Astrocyte of the cerebellum (primary cell): ENCODE measurements around the gene ZNF154.

Experiments
- DNase-seq: peaks from one replicate; pipeline ENCODE4 v3.0.0-alpha.2; 2011; ENCODE audit warnings: low read depth
- H3K4me3 ChIP-seq: 2 replicates; pipeline ENCODE4 v1.5.1; 2011; ENCODE audit warnings: mild to moderate bottlenecking, low read depth, low read length, moderate library complexity
- CTCF ChIP-seq: IDR thresholded peaks from 2 replicates; pipeline ENCODE4 v1.5.1; 2012; ENCODE audit warnings: low read length, low read depth, moderate library complexity, mild to moderate bottlenecking; ENCODE audit errors: missing control alignments
- in situ Hi-C: cut with HindIII; loops from 2 replicates; pipeline ENCODE4 v1.10.0; 2017; ENCODE audit warnings: low sequenced_read_pairs

The ZNF154 gene

DNA sequence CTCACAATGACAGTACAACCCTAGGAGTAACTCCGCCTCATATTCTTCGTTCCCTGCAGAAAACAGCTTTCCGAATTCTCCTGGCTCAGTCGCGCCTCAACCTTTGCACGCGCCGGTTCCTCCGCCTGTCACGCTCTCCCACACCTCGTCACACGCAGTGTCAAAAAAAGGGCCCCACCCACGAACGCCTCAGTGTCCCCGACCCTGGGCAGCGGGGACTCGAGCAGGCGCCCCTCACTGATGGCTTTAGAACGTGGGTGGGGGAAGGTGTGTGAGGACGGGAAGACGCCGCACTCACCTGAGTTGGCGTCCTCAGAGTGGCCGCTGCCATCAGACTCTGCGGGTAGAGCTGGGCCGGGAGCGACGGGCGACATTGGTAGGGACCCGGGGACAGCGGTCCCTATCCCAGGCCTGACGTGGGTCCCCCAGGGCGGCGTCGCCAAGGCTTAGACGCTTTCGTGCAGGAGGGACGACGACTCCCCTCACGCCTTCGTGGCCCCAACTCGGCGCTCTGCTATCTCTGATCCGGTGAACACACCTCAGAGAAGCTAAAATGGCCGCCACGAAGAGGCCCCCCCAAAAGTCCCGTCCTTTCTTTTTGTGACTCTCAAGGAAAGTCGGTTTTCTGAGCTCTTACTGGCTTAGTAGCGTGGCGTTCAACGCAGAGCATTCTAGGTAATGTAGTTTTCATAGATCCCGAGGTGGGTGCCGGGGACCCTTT lies at the start of gene ZNF154:
ZNF154 (minus strand) TSS at position 564 of the 721 bp plus-strand sequence; CDS start at position 331, 233 bp downstream.
- in situ Hi-C loops, result no loop called here
- peak; percentile 51 for DNase-seq
- no peak for TF ChIP-seq CTCF
- peak within 1 kb of the TSS; percentile 74 for H3K4me3 ChIP-seq

- H3K4me3 ChIP-seq, result no peak overlapping the region
- in situ Hi-C loops, result no loop called here
- no peak for DNase-seq
- no peak for TF ChIP-seq CTCF
These were observed 48.9 kb upstream of the ZNF154 start for GRCh38 chr19:57757941-57758340.

GRCh38 chr19:57755031-57755430 lies 46.0 kb upstream of the ZNF154 start:
- in situ Hi-C loops, result no loop called here
- TF ChIP-seq CTCF, result no peak
- DNase-seq, result no peak
- H3K4me3 ChIP-seq, result no peak overlapping the region

DNA sequence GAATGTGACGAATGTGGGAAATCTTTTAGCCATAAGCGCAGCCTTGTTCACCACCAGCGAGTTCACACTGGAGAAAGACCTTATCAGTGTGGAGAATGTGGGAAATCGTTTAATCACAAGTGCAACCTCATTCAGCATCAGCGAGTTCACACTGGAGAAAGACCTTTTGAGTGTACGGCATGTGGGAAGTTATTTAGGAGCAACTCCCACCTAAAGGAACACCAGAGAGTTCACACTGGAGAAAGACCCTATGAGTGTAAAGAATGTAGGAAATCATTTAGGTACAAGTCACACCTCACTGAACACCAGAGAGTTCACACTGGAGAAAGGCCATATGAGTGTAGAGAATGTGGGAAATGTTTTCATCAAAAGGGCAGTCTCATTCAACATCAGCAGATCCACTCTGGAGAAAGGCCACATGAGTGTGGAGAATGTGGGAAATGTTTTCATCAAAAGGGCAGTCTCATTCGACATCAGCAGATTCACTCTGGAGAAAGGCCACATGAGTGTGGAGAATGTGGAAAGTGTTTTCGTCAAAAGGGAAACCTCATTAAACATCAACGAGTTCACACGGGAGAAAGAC lies 45.2 kb upstream of the ZNF154 start:
- in situ Hi-C loops, result no loop called here
- TF ChIP-seq CTCF, result no peak
- H3K4me3 ChIP-seq, result no peak overlapping the region
- DNase-seq, result no peak

- no peak for TF ChIP-seq CTCF
- H3K4me3 ChIP-seq, result peak overlapping the region; percentile 96
- DNase-seq, result no peak
- in situ Hi-C loops, result no loop called here
These were observed 39.0 kb upstream of the ZNF154 start for GRCh38 chr19:57748029-57748428.

GRCh38 chr19:57747472-57747807 lies 38.4 kb upstream of the ZNF154 start:
- no peak for DNase-seq
- H3K4me3 ChIP-seq, result peak overlapping the region; percentile 96
- in situ Hi-C loops, result no loop called here
- TF ChIP-seq CTCF, result no peak
